ENCODE results near the gene MTA2. TPM values are rescaled to one million over a fixed set of nuclear protein-coding genes. Genes with fewer than 3 reads are reported as not detected.

Gene MTA2
- total RNA-seq, 2 experiments from 2014 or later: 167 to 172 TPM

DNA sequence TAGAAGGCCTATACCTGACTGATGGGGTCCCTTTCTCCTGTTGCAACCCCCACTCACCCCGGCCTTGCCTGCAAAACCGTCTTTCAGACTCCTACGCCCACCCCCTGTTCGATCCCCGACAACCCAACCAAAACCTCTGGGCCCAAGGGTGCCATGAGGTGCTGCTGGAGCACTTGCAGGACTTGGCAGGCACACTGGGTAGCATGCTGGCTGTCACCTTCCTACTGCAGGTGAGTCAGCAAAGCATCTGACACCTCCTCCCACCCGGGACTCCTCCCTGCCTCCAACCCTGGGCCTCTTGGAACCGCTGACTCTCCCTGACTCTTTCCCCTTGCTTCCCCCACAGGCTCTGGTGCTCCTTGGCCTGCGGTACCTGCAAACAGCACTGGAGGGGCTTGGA is 12.6 kb upstream of the MTA2 start:
- H3K4me1 Mint-ChIP-seq (ENCODE audit: low read depth): peaks cover 36% of the 10 kb centered on the region
- H3K27me3 Mint-ChIP-seq: no peaks in the 10 kb centered on the region
- Histone ChIP-seq H3K27ac (ENCODE audit: low read depth in 1 of 2, low read length in 2 of 2) (no peak overlapping the region), H3K9me3 (ENCODE audit: control insufficient read depth in 1 of 2, insufficient read depth in 1 of 2, low read length in 2 of 2) (no peaks in the 10 kb centered on the region), H3K4me3 (ENCODE audit: low read length) (no peak overlapping the region), H3K4me1 (ENCODE audit: insufficient read depth, low read length) (peaks cover 48% of the 10 kb centered on the region), H3K27me3 (ENCODE audit: control insufficient read depth in 1 of 2, insufficient read depth in 2 of 2, low read length in 2 of 2) (no peaks in the 10 kb centered on the region), H3K36me3 (ENCODE audit: insufficient read depth, low read length) (peaks cover 52% of the 10 kb centered on the region)
- peak overlapping the region; percentile 88 for H3K4me3 Mint-ChIP-seq
- peaks cover 42% of the 10 kb centered on the region for H3K36me3 Mint-ChIP-seq (ENCODE audit: low read depth)
- TF ChIP-seq, protein P1, sequence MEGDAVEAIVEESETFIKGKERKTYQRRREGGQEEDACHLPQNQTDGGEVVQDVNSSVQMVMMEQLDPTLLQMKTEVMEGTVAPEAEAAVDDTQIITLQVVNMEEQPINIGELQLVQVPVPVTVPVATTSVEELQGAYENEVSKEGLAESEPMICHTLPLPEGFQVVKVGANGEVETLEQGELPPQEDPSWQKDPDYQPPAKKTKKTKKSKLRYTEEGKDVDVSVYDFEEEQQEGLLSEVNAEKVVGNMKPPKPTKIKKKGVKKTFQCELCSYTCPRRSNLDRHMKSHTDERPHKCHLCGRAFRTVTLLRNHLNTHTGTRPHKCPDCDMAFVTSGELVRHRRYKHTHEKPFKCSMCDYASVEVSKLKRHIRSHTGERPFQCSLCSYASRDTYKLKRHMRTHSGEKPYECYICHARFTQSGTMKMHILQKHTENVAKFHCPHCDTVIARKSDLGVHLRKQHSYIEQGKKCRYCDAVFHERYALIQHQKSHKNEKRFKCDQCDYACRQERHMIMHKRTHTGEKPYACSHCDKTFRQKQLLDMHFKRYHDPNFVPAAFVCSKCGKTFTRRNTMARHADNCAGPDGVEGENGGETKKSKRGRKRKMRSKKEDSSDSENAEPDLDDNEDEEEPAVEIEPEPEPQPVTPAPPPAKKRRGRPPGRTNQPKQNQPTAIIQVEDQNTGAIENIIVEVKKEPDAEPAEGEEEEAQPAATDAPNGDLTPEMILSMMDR (IDR thresholded peaks at IDR 0.05): no peak
- H3K27ac Mint-ChIP-seq: peak overlapping the region; percentile 88
- POLR2A ChIA-PET: interaction anchor here (1.0 to 5.7 kb wide), 6 partner anchors 8 to 40 kb away, joined by 3 to 55 read pairs (median 17); partner anchors contain the start of genes B3GAT3, INTS5, MTA2 and TUT1
- ATAC-seq (ENCODE audit: poor library complexity) (no peak), DNase-seq (peak in 4 of 14 experiments; percentile 8 to 43 (median 28))
- no peaks in the 10 kb centered on the region for H3K9me3 Mint-ChIP-seq
- CTCF ChIA-PET: no interaction called here
- intact Hi-C loops (cut with DNase I, micrococcal nuclease): loop anchor here in 1 of 2 experiments (5.0 kb wide), 1 partner anchor 38 kb away; the partner anchor contains the start of gene INTS5

DNA sequence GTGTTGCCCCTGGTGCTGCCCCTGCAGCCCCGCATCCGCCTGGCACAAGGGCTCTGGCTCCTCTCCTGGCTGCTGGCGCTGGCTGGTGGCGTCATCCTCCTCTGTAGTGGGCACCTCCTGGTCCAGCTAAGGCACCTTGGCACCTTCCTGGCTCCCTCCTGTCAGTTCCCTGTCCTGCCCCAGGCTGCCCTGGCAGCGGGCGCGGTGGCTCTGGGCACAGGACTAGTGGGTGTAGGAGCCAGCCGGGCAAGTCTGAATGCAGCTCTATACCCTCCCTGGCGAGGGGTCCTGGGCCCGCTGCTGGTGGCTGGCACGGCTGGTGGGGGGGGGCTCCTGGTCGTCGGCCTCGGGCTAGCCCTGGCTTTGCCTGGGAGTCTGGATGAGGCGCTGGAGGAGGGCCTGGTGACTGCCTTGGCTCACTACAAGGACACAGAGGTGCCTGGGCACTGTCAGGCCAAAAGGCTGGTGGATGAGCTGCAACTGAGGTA is 11.7 kb upstream of the MTA2 start:
- Histone ChIP-seq H3K27me3 (ENCODE audit: control insufficient read depth in 1 of 2, insufficient read depth in 2 of 2, low read length in 2 of 2) (no peaks in the 10 kb centered on the region), H3K4me1 (ENCODE audit: insufficient read depth, low read length) (peaks cover 56% of the 10 kb centered on the region), H3K36me3 (ENCODE audit: insufficient read depth, low read length) (peaks cover 61% of the 10 kb centered on the region), H3K27ac (ENCODE audit: low read depth in 1 of 2, low read length in 2 of 2) (peak overlapping the region; percentile 76 to 90), H3K4me3 (ENCODE audit: low read length) (peak overlapping the region; percentile 92), H3K9me3 (ENCODE audit: control insufficient read depth in 1 of 2, insufficient read depth in 1 of 2, low read length in 2 of 2) (no peaks in the 10 kb centered on the region)
- ATAC-seq (ENCODE audit: poor library complexity): no peak
- H3K36me3 Mint-ChIP-seq (ENCODE audit: low read depth): peaks cover 46% of the 10 kb centered on the region
- TF ChIP-seq, protein P1 (IDR thresholded peaks at IDR 0.05): no peak
- peaks cover 38% of the 10 kb centered on the region for H3K4me1 Mint-ChIP-seq (ENCODE audit: low read depth)
- intact Hi-C loops (cut with DNase I, micrococcal nuclease): loop anchor here in 1 of 2 experiments (2.0 to 5.0 kb wide), 2 partner anchors 23 to 39 kb away; partner anchors contain the start of genes INTS5 and TUT1
- ChIA-PET POLR2A (interaction anchor here (1.0 to 5.7 kb wide), 12 partner anchors 9 to 228 kb away, joined by 3 to 55 read pairs (median 6); partner anchors contain the start of genes B3GAT3, C11orf98, CSKMT and INTS5), CTCF (interaction anchor here (1.2 to 3.0 kb wide), 4 partner anchors 9 to 81 kb away, joined by 4 to 20 read pairs (median 5); partner anchors contain the start of genes B3GAT3, INTS5 and TUT1)
- H3K9me3 Mint-ChIP-seq: no peaks in the 10 kb centered on the region
- DNase-seq: no peak
- H3K4me3 Mint-ChIP-seq: peak overlapping the region; percentile 88
- peak overlapping the region; percentile 88 for H3K27ac Mint-ChIP-seq
- no peaks in the 10 kb centered on the region for H3K27me3 Mint-ChIP-seq

DNA sequence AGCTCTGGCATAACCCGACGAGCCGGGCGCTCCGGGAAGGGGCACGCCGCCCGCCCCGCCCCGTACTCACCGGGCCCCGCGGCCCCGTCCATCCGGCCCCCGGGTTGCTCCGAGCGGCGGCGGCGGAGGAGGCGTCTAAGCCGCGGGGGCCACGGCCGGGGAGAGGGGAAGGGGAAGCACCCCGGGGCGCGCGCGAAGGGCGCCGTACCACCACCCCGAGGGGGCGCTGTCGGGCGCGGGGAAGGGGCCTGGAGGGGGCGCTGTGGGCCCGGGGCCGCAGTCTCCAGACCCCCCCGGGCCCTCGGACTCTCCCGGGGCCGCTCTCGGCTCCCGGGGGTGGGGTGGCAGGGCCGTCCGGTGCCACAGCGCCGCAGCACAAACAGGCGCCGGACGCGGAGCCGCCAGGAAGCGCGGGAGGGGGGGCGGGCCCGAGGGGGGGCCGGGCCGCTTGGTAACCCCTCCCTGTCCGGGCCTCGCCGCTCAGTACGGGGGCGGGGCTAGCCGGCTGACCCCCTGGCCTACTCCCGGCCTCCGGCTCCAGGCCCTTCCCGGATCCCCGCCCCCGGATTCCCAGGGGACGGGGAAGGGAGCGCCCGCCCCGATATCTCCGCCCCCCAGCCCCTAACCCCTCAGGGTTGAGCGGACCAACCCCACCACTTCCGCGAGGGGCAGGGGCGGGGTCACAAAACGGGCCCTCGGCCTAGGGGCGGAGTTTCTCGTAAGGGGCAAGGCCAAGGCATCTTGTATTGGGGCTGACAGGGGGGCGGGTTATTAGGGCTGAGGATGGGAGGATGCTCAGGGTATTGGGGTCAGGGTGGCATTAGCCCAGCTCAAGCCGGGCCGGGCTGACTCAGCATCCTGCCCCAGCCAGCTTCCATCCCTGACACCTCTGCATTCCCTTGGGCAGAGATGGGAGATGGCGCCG is 11.0 kb upstream of the MTA2 start, which contains the start of the genes EML3 and ROM1:
Gene EML3 (minus strand): TSS at position 410 of the 925 bp plus-strand sequence. CDS start 318 bp downstream, at position 92.
Gene ROM1 (plus strand): TSS at position 892 of the 925 bp plus-strand sequence. CDS start 25 bp downstream, at position 917.
- H3K36me3 Mint-ChIP-seq (ENCODE audit: low read depth): peaks cover 53% of the 10 kb centered on the region
- peak within 1 kb of the TSS; percentile 78 to 90 for H3K27ac ChIP-seq (ENCODE audit: low read depth in 1 of 2, low read length in 2 of 2)
- intact Hi-C loops (cut with DNase I, micrococcal nuclease): loop anchor here (1.0 to 5.0 kb wide), 4 partner anchors 20 to 40 kb away; partner anchors contain the start of genes GANAB (in 1 of the 2), INTS5 (in 1 of the 2) and TUT1 (in 1 of the 2)
- H3K9me3 Mint-ChIP-seq: no peaks in the 10 kb centered on the region
- peak within 1 kb of the TSS; percentile 90 for H3K4me3 Mint-ChIP-seq
- peak within 1 kb of the TSS; percentile 92 for H3K4me3 ChIP-seq (ENCODE audit: low read length)
- CTCF ChIA-PET: interaction anchor here (0.6 to 3.0 kb wide), 18 partner anchors 9 to 114 kb away, joined by 3 to 20 read pairs (median 4); partner anchors contain the start of genes B3GAT3, C11orf98, CSKMT and EEF1G
- peak within 1 kb of the TSS; percentile 94 for H3K27ac Mint-ChIP-seq
- no peaks in the 10 kb centered on the region for H3K9me3 ChIP-seq (ENCODE audit: control insufficient read depth in 1 of 2, insufficient read depth in 1 of 2, low read length in 2 of 2)
- peaks cover 44% of the 10 kb centered on the region for H3K4me1 Mint-ChIP-seq (ENCODE audit: low read depth)
- TF ChIP-seq, protein P1 (IDR thresholded peaks at IDR 0.05): peak; percentile 87
- DNase-seq (peak; percentile 77 to 94 (median 89)), ATAC-seq (ENCODE audit: poor library complexity) (peak; percentile 76)
- peaks cover 63% of the 10 kb centered on the region for H3K4me1 ChIP-seq (ENCODE audit: insufficient read depth, low read length)
- POLR2A ChIA-PET: interaction anchor here (0.7 to 5.7 kb wide), 17 partner anchors 10 to 268 kb away, joined by 3 to 55 read pairs (median 7); partner anchors contain the start of genes B3GAT3, C11orf98, CSKMT and INTS5
- H3K27me3 ChIP-seq (ENCODE audit: control insufficient read depth in 1 of 2, insufficient read depth in 2 of 2, low read length in 2 of 2): no peaks in the 10 kb centered on the region
- no peaks in the 10 kb centered on the region for H3K27me3 Mint-ChIP-seq
- H3K36me3 ChIP-seq (ENCODE audit: insufficient read depth, low read length): peaks cover 66% of the 10 kb centered on the region
